Neuron (in vitro differentiated cells): Measurements from ENCODE around the gene GNPDA1.

Experiments
- H2AFZ ChIP-seq: one replicate; pipeline ENCODE4 v1.6.1; 2013; ENCODE audit warnings: low read depth, mild to moderate bottlenecking, inconsistent platforms, low read length, moderate library complexity
- H3K27me3 ChIP-seq: one replicate; pipeline ENCODE4 v1.6.1; 2013; ENCODE audit warnings: low read length; ENCODE audit not compliant: insufficient read depth
- H3K36me3 ChIP-seq: one replicate; pipeline ENCODE4 v1.6.1; 2013; ENCODE audit warnings: low read length; ENCODE audit not compliant: insufficient read depth
- H3K4me1 ChIP-seq: one replicate; pipeline ENCODE4 v1.6.1; 2013; ENCODE audit warnings: low read length; ENCODE audit not compliant: insufficient read depth
- H3K4me3 ChIP-seq: 2 replicates; pipeline ENCODE4 v1.5.1; 2013; ENCODE audit warnings: mild to moderate bottlenecking, low read length, moderate library complexity
- H3K9me3 ChIP-seq: one replicate; pipeline ENCODE4 v1.6.1; 2013; ENCODE audit warnings: low read length

GNPDA1 gene

GRCh38 chr5:141951332-141951781 is 61.5 kb downstream of the GNPDA1 start:
- Histone ChIP-seq H3K36me3 (no peaks in the 10 kb centered on the region), H3K9me3 (no peaks in the 10 kb centered on the region), H2AFZ (no peak overlapping the region), H3K4me3 (no peak overlapping the region), H3K27me3 (no peaks in the 10 kb centered on the region), H3K4me1 (no peaks in the 10 kb centered on the region)
